Gastrocnemius medialis (tissue), 4 donors: ENCODE measurements around the gene NCBP2. TPM values are rescaled to one million over a fixed set of nuclear protein-coding genes. Genes with fewer than 3 reads are reported as not detected.
A peak's percentile ranks its signal among the peaks of the same experiment; 100 is the strongest.

ENCODE experiments used
- ATAC-seq, 2 donors: fragments of 150-250 bp; one replicate each; pipeline ENCODE4 v1.9.1; 2016
- DNase-seq, 2 donors: peaks; one replicate each; pipeline ENCODE4 v3.0.0-alpha.2; 2019
- H3K27ac ChIP-seq, 4 donors: fragments of 200-600 bp; sonication (generic); 1 replicate in 1 of 4; 2 replicates in 3 of 4; pipeline ENCODE4 v1.5.1; 2016 to 2018; ENCODE audit warnings: mild to moderate bottlenecking in 2 of 4, moderate library complexity in 1 of 4
- H3K27me3 ChIP-seq, 3 donors: fragments of 200-600 bp; sonication (generic) in 2 of 3; 1 replicate in 1 of 3; 2 replicates in 2 of 3; pipeline versions ENCODE4 v1.5.1 to v1.6.0; 2016 to 2019; ENCODE audit warnings: mild to moderate bottlenecking in 1 of 3, moderate library complexity in 1 of 3
- H3K36me3 ChIP-seq, 2 donors: fragments of 200-600 bp; sonication (generic) in 1 of 2; one replicate each; pipeline ENCODE4 v1.5.1; 2017 to 2018
- H3K4me1 ChIP-seq, 2 donors: fragments of 200-600 bp; sonication (generic) in 1 of 2; one replicate each; pipeline ENCODE4 v1.5.1; 2016 to 2017; ENCODE audit warnings: mild to moderate bottlenecking in 2 of 2
- H3K4me3 ChIP-seq, 4 donors: fragments of 200-600 bp; sonication (generic) in 3 of 4; 1 replicate in 1 of 4; 2 replicates in 3 of 4; pipeline ENCODE4 v1.5.1; 2016 to 2019; ENCODE audit warnings: mild to moderate bottlenecking in 2 of 4
- H3K9me3 ChIP-seq, 3 donors: fragments of 200-600 bp; sonication (generic) in 2 of 3; 1 replicate in 1 of 3; 2 replicates in 2 of 3; pipeline ENCODE4 v1.5.1; 2016 to 2019
- CTCF ChIP-seq, 5 experiments: fragments of 450-650 bp in 3 of 5; fragments of 200-600 bp in 2 of 5; sonication (generic) in 2 of 5; IDR thresholded peaks in 4 of 5; conservative IDR thresholded peaks in 1 of 5; 1 replicate in 4 of 5; 2 replicates in 1 of 5; pipeline ENCODE4 v1.5.1; 2016 to 2019; ENCODE audit warnings: antibody characterized with exemption in 5 of 5, mild to moderate bottlenecking in 3 of 5, moderate library complexity in 3 of 5
- POLR2A ChIP-seq, 2 donors: fragments of 450-650 bp; IDR thresholded peaks; one replicate each; pipeline ENCODE4 v1.6.1; 2017; ENCODE audit warnings: antibody characterized with exemption in 2 of 2, mild to moderate bottlenecking in 2 of 2, moderate library complexity in 2 of 2
- in situ Hi-C, 4 donors: fragments of 200-750 bp; cut with MboI; loops; one replicate each; pipeline versions ENCODE4 v1.15.0 to v1.8.0; 2017; ENCODE audit warnings: low sequenced_read_pairs in 4 of 4
- intact Hi-C: fragments of 100-400 bp; cut with DNase I; formaldehyde crosslinking; loops from one replicate; pipeline ENCODE4 v1.15.1; 2023; ENCODE audit warnings: low total_unique reads
- total RNA-seq, 4 donors: library from RNA; depleted of rRNA; stranded (reverse); fragments of >200 nt; gene quantifications; one replicate each; pipeline versions ENCODE4 v1.1.0 to v1.2.3, GENCODE V29; 2016

The NCBP2 gene
- 10 to 100 TPM; 23.4 to 29.9 (median 27.5) TPM for total RNA-seq

GRCh38 chr3:196942226-196942914 is at the start of gene NCBP2:
Gene NCBP2 (minus strand): TSS chr3:196942528. CDS start chr3:196942503, 25 bp downstream.
- H3K36me3 ChIP-seq = peaks cover 0 to 20% of the 10 kb centered on the region in 2 donors
- H3K4me3 ChIP-seq = peak within 1 kb of the TSS; percentile 93 to 99 (median 98)
- ATAC-seq (peak; percentile 94 to 97), DNase-seq (peak; percentile 96 to 98)
- peaks cover 27 to 36% of the 10 kb centered on the region in 2 donors for H3K4me1 ChIP-seq
- intact Hi-C loops = loop anchor here (1.0 to 2.0 kb wide), 4 partner anchors 27 to 374 kb away; partner anchors contain the start of genes FBXO45, PAK2, SENP5 and WDR53
- TF ChIP-seq CTCF (IDR thresholded peaks at IDR 0.05 in 4 of 5, conservative IDR thresholded peaks at IDR 0.05 in 1 of 5) = peak; percentile 56 to 77 (median 64)
- peak; percentile 83 to 90 for TF ChIP-seq POLR2A (IDR thresholded peaks at IDR 0.05)
- no peaks in the 10 kb centered on the region for H3K27me3 ChIP-seq
- H3K9me3 ChIP-seq = no peaks in the 10 kb centered on the region
- peak within 1 kb of the TSS; percentile 88 to 93 (median 92) for H3K27ac ChIP-seq
- in situ Hi-C loops = loop anchor here in 1 of 4 donors (10.0 to 25.0 kb wide), 2 partner anchors 208 to 380 kb away; partner anchors contain the start of genes FBXO45, PAK2 and WDR53

- Histone ChIP-seq H3K4me3 (no peak overlapping the region), H3K9me3 (no peaks in the 10 kb centered on the region), H3K27me3 (no peaks in the 10 kb centered on the region), H3K27ac (no peak overlapping the region), H3K36me3 (no peaks in the 10 kb centered on the region), H3K4me1 (peaks cover 11% of the 10 kb centered on the region in 2 donors)
- peak in 1 of 2 donors; percentile 48 for DNase-seq
- TF ChIP-seq POLR2A (IDR thresholded peaks at IDR 0.05) (no peak), CTCF (IDR thresholded peaks at IDR 0.05 in 4 of 5, conservative IDR thresholded peaks at IDR 0.05 in 1 of 5) (peak in 1 of 5 experiments; percentile 29)
- in situ Hi-C loops (loop anchor here in 2 of 4 donors (25.0 kb wide), 2 partner anchors 195 to 520 kb away; no protein-coding TSS in a partner anchor), intact Hi-C loops (no loop called here)
- ATAC-seq = peak; percentile 34 to 41
Observed at GRCh38 chr3:196991581-196992460, 49.5 kb upstream of the NCBP2 start.

- ATAC-seq = no peak
- Histone ChIP-seq H3K4me1 (no peaks in the 10 kb centered on the region), H3K27me3 (no peaks in the 10 kb centered on the region), H3K27ac (no peak overlapping the region), H3K36me3 (no peaks in the 10 kb centered on the region), H3K4me3 (no peak overlapping the region), H3K9me3 (no peaks in the 10 kb centered on the region)
- in situ Hi-C loops (loop anchor here in 2 of 4 donors (25.0 kb wide), 2 partner anchors 197 to 522 kb away; no protein-coding TSS in a partner anchor), intact Hi-C loops (no loop called here)
- no peak for DNase-seq
- TF ChIP-seq POLR2A (IDR thresholded peaks at IDR 0.05) (no peak), CTCF (IDR thresholded peaks at IDR 0.05 in 4 of 5, conservative IDR thresholded peaks at IDR 0.05 in 1 of 5) (no peak)
Observed at GRCh38 chr3:196990601-196991007, 48.3 kb upstream of the NCBP2 start.

- H3K27me3 ChIP-seq = no peaks in the 10 kb centered on the region
- intact Hi-C loops (no loop called here), in situ Hi-C loops (loop anchor here in 2 of 4 donors (25.0 kb wide), 2 partner anchors 198 to 523 kb away; no protein-coding TSS in a partner anchor)
- TF ChIP-seq CTCF (IDR thresholded peaks at IDR 0.05 in 4 of 5, conservative IDR thresholded peaks at IDR 0.05 in 1 of 5) = no peak
- TF ChIP-seq POLR2A (IDR thresholded peaks at IDR 0.05) = no peak
- no peak overlapping the region for H3K4me3 ChIP-seq
- no peaks in the 10 kb centered on the region for H3K4me1 ChIP-seq
- ATAC-seq = no peak
- H3K36me3 ChIP-seq = no peaks in the 10 kb centered on the region
- no peaks in the 10 kb centered on the region for H3K9me3 ChIP-seq
- no peak for DNase-seq
- no peak overlapping the region for H3K27ac ChIP-seq
Observed at GRCh38 chr3:196989721-196990262, 47.5 kb upstream of the NCBP2 start.
